Stimulated activated CD4-positive, alpha-beta T cell treated with anti-CD3 and anti-CD28 coated beads, TNF-alpha, amount 100 ng/mL, for 1 hour (primary cell): ENCODE results near the gene OPCML.

Experiments
- DNase-seq, 3 donors: peaks; one replicate each; pipeline ENCODE4 v3.0.0-alpha.2; 2020; ENCODE audit warnings: low read depth in 3 of 3, low spot score in 1 of 3

Gene OPCML

DNA sequence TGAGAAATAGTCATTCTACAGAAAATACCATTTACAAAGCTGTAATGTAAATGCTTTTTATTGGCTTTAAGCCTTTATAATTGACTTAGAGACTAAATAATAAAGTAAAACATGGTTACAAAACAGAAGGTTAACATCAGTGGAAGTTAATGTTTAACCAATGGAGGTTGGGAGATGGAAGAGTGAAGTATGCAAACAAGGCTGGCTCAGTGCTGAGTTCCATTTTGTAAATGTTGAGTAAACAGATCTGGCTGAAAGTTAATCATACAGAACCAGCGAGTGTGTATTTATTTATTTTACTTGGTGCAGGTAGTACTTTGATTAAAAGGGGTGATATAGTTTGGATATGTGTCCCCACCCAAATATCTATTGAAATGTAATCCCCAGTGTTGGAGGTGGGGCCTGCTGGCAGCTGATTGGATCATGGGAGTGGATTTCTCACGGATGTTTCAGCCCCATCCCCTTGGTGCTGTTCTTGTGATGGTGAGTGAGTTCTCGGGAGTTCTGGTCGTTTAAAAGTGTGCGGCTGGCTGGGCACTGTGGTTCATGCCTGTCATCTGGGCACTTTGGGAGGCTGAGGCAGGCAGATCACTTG, 827.4 kb downstream of the OPCML start:
- DNase-seq = no peak

DNA sequence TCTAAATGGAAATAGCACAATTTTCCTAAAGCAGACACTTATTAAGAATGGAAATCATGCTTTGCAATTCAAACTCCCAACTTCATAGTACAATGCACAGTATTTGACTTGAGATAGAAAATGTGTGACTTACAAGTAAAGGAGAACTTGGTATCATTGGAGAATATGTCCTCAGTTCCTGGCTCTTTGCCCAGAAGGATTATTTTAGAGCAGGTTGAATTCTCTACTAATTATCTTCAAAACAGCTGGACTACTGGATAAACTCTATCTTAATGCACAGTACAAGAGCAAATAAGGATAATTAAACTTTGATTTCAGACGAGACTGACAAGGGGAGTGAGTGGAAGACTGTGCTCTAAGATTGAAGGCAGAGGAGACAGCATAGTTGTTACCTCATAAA, 839.4 kb downstream of the OPCML start:
- no peak for DNase-seq

DNA sequence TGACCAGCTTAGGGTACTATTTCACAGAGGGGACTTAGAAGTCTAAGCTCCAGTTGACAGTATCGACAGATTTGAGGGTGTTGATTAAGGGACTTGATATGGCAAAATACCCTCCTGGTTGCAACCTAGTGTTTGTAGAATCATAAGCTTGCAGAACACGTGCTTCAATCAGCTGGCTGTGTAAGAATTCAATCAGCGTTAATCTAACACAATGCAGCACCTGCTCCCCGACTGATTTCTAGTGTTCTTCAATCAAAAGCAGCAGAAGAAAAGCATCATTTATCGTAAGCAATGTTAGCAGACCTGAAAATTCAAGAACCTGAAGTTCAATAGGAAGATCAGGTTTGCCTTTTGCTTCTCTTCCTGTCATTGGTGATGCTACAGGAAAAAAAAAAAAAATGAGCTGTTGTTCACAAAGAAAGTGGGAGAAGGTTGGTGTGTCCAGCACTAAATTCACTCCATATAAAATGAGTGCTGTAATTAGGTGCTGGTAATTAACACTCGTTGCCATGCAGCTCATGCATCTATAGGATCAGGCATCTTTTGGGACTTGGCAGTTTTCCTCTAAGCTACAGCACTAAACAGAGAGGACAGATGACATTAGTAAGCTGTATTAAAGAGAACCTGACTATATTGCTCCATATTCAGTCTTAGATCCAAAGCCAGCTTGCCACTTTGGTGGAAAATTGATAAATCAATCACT, 840.3 kb downstream of the OPCML start:
- no peak for DNase-seq

DNA sequence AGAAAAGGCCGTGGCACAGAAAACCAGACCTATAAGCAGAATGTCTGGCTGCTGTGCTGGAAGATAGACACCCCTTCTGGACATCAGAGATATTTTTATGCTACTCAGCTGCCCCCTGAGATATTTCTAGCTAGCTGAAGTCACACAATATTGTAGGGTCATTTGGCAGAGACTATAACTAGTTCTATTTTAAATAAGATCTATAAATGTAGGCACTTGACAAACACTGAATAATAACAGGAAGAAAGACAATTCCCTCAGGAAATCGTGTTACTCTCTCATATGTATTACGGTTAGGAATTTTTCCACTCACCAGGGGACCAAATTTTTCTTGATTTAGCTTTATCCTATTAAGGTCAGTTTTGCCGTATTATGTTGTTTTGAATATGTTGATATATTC, 845.4 kb downstream of the OPCML start:
- no peak for DNase-seq

DNA sequence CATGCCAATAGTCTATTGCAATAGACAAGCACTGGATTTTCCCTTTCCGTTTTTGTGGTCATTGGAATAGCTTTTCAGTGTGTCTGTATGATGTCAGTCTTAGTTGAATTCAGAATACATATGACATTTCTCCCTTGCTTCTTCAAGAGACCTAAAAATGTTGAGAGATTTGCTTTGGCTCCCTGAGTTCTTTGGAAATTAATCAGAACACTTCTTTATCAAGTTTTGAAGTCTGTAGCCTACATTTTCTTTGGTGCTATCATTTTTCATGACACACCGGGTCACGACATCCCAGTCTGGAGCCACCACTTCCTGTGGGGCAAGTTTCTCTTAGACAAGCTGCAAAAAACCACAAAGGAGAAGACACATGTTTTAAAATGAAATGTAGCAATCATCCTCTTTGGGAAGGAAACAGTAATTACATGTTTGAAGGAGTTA, 847.1 kb downstream of the OPCML start:
- no peak for DNase-seq

DNA sequence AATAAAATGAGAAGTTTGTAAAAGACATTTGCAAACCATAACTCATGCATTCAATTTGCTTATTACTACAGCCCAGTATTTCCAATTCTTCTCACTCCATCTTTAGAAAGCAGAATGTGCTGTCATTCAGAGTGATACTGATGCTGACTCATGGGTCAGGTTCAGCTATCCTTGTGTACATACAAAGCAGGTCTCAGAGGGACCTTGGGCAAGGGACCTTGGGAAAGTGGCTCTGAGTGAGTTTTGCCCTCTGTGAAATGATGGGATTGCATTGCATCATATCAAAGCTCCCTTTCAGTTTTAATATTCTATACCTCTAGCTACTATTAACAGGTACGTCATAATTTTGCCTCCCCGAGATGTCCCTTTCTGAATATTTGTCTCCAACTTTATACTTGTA, 848.7 kb downstream of the OPCML start:
- no peak for DNase-seq

DNA sequence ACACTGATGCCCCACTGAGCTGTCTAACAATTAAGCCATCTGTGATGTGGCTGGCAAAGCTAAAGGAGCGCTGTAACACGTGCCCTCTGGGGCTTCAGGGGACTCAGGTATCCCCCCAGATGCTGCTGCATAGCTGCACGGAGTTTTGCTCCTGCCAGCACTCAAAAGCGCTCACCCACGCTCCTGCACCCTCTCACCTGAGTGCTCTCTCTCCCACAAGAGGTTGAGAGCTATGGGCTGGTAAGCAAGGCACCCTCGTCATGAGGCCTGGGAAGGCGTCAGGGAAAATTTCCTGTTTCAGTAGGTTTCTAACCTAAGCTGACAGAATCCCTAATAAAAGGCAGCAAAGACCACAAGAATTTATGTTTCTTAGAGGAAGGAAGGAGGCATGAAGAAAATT, 850.3 kb downstream of the OPCML start:
- no peak for DNase-seq

DNA sequence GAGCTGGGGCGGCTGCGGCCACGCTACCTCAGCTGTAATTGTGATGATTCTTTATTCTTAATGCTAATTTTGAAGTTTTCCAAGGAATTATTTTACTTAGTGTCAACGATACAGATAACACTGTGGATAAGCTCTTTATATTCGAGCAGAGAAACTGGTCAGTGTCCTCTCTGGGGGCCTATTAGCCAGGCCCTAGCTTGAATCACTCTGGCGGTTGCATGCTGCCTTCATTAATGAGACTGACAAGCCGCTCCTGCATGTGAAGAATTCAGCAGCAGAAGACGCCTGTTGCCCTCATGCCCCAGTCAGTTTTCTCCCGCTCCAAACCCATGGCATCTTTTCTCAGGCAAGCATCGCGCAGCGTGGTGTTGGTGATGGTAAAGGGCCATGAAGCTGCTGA, 851.7 kb downstream of the OPCML start:
- DNase-seq = no peak

DNA sequence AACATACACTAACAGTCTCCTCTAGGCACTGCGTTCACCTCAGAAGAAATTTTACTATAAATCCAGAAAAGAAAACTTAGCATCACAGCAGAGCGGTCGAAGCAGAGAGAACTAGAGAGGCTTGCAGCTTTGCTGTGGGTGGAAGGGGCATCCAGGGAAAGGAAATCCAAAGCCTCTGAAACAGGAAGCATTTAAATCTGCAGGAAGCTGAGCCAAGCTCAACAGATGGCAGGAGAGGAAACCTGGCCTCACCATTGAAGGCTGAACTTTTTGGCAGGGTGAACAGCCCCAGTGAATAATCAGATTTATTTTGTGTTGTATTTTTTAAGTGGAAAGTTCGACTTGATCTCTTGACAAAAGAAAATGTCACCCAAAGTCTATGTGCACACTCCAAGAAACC, 858.1 kb downstream of the OPCML start:
- no peak for DNase-seq

DNA sequence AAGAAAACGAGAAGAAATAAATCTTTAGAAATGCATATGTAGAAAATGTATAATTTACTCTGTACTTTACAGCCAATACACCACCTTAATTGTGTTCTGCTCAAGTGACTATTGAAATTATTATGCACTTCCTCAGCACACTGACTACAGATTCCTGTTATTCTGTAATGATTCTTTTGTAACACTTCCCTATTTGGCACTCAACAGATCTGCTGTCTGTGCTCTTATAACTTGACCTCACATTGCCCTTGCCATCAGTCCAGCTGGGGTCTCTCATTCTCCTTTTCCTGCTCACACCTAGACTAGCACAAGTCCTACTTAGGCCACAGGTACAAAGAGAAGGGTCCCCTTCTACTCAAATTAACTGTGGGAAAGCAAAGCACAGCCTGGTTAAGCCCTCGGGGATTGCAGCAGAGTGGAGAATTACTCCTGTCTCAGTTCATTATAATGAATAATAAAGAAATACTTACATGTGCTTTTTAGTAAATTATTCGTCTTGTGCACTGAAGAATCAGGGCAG, 860.4 kb downstream of the OPCML start:
- no peak for DNase-seq

DNA sequence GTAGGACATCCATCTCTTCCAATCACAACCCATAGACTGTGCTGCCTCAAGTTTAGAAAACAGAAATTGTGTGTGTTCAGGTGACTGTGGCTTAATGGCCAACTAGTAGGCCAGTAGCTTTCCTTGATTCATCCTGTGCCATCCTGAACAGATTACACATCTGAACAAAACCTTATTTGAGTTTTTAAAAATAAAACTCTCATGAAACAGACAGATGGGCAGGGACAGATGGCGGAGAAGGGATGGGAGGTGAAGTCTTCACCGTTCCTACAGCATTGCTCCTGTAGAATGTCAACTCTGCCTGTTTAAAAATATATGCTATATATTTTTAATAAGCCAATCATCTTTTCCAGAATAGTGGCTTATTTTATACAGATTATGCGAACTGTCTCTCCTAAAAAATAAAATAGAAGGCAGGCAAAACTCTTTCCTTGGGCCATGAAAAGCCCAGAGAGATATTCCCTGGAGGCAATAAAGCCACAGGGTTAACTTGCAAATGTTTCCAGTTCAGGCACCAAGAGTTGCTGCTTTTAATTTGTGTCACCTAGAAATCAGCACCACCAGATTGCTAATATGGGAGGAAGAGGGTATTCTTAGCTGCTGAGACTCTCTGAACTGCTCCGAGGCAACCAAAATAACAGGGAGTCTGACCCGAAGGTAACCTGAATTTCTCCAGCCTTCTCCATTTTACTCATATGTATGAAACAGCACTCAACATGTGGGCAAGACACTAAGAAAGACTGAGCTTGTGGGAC, 861.2 kb downstream of the OPCML start:
- DNase-seq = no peak

DNA sequence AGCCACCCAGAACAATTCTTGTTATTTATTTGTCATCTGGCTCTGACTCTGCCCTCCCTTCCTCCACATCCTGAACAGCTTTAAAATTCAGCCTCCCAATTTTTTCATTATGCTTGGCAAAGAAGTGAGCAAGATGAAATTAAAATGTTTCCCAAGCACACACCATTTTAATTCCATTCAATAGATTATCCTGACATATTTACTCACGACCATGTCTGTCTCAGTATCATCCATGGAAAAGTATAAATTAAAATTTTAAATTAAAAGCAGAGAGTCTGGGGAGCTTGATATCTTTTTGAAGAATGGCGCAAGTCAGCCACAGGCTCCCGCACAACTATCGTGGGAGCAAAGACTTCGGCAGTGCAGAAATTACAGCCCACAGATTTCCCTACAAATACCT, 862.4 kb downstream of the OPCML start:
- DNase-seq = no peak

DNA sequence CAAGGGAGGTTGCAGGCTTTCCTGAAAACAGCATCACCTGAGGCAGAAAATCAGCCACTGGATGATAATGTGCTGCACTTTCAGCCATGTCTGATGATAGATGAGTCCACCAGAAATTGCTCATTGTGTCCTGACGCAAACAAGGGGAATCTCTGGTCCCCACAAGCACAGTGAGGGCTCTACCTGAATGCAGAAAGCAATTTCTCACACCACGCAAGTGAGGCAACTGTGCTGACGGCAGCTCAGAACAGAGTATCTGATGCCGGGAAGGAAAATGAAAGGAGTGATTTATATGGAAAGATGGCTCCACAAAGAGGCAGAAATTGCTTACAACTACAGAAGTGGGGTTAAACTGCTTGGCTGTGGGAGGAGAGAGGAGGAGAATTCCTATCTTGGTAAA, 867.1 kb downstream of the OPCML start:
- DNase-seq = no peak

DNA sequence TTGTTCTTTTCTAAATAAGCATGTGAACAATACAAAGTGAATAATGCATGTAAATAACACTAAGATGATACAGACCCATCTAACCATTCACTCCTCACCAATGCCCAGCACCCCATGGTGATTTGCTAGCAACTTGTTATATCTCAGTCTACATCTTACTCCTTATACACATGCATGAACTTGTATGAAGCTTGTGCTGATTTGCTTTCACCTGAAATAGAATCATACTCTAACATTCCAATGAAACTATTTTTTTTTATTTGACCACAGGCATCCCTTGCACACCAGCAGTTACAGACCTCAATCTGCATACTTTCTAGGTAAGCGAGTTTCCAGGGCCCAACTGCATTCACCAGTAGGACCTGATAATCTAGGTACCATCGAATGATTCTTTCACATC, 873.6 kb downstream of the OPCML start:
- DNase-seq = no peak

DNA sequence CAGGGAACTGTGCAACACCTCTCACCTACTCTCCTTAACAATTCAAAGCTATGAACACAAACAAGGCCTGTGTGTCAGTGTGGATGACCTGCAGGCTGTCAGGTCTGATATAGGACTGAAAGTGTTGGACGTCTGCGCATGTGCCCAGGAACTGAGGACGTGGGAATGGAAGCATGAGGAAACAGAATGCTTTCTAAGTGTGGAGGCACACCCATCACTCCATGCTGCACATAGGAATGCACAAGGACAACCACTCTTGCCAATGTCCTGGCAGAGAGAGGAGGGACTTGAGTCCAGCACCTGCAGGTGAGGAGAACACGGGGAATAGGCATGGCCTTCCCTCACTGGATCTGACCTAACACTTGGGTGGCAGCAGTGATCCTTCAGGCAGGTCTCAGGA, 874.3 kb downstream of the OPCML start:
- DNase-seq = no peak

DNA sequence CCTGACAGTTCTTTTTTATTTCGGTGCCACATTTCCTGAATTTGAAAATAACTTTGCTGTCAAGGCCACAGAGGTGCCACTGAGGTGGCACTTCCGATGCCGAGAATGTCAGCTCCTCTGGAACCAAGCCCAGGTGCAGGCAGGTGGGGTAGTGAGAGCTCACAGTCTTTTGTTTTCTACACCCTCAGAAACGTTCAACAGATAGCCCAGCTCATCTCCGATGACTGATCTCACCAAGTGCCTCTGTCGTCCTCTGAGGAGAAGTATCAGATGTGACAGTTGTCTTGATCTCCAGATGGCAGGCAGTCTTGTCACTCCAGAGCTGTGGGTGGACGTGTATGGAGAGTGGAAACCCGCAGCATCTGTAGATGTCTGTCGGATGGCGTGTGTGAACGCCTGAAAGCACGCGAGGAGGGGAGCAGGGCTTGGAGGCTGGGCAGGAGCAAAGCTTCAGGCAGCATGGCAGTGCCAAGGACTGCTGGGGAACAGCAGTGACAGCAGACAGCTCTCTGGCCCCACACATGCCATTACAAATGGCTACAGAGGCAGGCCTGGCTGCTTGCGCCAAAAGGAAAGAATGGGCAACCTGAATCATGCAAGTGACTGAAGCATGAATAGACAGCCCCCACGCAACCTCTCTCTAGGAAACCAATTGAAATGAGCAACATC, 877.0 kb downstream of the OPCML start:
- DNase-seq = no peak

DNA sequence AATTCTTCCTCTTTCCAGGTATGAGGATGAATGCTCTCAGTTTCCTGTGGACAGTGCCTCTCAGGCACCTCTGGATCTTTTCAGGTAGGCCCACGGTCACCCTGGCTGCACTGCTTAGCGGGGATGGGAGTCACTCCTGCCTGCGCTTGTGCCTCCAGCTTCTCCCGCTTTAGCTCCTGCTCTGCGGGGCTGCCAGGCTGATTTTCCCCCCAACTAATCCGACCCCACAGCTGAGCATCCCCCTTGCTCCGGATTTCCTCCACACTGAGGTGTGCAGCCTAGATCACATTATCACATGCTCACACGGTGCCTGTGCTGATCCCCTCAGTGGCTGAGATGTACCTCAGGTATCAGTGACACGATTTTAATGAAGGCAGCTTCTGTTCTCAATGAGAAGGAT, 879.1 kb downstream of the OPCML start:
- DNase-seq = no peak

DNA sequence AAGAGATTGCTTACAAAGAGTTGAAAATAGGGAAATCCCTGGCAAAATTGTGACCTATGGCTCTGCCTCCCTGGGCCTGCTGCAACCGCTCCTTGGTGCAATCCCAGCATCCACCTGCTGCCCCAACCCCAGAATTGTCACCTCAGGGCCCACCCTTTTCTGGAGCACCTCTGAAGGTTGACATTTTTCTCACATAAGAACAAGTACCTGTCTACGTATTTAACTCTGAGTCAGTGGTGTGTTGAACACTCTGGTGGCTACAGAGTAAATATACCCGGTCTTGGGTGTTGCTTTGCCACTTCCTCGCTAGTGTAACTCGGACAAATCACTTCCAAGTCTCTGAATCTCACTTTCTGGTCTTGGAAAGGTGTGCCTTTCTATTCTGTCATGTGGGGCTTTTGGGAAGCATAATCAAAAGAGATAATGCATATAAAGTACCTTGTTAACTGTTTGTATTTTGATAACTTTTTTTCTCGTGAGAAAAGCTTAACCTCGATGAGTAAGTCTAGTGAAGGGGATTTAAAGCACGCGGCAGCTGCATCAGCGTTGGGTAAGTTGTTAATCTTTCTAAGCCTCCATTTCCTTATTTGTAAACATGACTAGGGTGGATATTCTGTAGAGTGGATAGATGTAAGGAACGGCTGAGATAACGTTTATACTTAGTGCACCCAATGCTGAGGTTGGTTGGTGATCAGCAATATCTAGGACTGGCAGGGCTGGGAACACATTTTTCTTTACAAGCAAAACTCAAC, 881.2 kb downstream of the OPCML start:
- no peak for DNase-seq

DNA sequence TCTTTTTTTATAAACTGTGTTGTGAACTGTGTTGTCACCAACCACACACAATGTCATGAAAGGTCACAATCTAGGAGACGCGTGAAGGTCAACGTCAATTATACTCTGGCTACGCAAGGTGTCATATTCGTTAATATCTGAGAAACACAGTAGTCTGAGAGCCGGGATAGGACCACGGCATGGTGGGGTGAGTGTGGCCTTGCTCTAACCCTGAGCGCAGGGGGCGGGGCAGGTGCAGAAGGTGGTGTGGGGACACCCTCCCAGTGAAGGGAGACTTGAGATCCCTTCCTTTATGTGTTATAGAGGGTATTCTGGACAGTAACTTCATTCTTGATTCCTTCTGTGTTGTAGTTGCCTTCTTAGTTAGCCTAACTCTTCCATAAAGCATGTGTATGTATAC, 883.0 kb downstream of the OPCML start:
- DNase-seq = no peak

DNA sequence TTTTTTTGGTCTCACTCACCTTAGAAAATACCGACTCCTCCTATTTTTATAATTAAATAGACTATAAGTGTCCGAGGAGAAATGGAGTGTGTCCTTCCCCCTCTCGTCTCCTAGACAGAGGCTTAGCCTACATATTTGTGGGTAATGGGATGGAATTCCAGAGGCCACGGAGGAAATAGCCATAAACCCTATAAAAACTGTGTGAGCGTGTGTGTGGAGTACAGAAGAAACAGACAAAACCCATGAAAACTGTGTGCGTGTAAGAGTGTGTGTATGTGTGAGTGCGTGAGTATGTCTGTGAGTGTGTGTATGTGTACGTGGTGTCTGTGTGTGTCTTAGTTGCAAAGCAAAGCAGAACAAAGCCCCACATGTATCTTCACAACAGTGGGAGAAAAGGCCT, 883.5 kb downstream of the OPCML start:
- DNase-seq = no peak

DNA sequence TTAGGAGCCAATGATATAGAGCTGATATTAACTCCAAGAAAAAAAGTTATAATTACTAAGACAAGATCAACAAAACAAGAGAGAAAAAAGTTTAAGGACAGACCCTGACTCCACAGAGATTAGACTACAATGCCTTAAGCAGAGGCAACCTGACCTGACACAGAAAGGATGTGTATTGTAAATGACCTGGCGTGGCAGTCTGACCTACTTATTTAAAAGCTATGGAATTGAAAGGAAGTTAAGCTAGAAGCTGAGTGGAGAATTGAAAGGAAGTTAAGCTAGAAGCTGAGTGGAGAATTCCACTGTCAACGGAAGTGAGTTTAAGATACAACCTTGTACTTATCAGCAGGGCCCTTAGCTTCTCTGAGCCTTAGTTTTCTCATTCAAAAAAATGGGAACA, 885.4 kb downstream of the OPCML start:
- DNase-seq = no peak
